Epidermal melanocyte (primary cell): ENCODE data around the gene PLPP2.
"Not testable (repeated sequence)": the region's sequence is repeated elsewhere in the genome, so short reads cannot be mapped to it uniquely, and the experiment has no call there.

Experiments
- DNase-seq: peaks from one replicate; pipeline ENCODE4 v3.0.0; 2011; ENCODE audit warnings: low spot score; ENCODE audit not compliant: insufficient read length

The PLPP2 gene

DNA sequence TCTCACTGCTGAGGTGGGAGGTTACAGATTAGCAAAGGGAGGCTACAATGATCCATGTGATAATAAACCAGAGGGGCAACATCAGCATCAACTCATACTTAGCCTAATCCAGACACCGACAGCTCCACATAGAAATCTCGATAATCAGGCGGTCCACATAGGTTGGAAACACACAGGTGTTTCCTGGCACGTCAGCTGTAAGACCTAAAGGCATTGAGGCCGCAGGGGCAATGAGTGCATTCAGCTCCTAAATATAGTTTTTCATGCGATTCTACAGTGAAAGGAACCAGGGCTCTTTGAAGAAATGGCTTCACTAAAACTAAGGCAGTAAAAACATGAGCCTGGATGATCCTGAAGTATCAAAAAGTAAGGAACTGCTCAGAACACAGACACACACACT is 19.3 kb downstream of the PLPP2 start:
- no peak for DNase-seq

DNA sequence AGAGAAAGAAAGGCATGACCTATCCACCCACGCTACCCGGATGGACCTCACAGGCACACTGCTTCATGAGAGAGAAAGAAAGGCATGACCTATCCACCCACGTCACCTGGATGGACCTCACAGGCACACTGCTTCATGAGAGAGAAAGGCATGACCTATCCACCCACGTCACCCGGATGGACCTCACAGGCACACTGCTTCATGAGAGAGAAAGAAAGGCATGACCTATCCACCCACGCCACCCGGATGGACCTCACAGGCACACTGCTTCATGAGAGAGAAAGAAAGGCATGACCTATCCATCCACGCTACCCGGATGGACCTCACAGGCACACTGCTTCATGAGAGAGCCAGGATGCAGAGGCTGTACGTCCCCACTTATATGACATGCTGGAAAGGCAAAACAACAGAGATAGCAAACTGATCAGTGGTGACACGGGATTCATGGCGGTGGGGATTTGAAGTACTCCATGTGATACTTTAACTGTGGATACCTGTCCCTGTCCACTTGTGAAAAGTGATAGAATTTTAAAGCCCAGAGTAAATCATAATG is 20.4 kb downstream of the PLPP2 start:
- DNase-seq, result not testable (repeated sequence)

DNA sequence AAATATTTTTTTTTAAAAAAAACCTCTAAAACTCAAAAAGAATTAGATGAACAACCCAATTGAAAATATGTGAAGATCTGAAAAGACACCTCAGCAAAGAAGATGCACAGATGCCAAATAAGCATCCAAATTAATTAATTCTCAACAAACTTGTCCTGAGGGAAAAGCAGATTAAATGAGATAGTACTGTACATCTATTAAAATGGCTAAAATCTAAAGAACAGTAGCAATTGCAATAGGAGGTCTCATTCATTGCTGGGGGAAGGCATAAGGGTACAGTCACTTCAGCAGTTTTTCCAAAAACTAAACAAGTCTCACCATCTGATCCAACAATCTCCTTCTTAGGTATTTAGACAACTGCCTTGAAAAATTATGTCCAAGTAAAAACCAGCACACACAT is 22.0 kb downstream of the PLPP2 start:
- DNase-seq, result no peak

DNA sequence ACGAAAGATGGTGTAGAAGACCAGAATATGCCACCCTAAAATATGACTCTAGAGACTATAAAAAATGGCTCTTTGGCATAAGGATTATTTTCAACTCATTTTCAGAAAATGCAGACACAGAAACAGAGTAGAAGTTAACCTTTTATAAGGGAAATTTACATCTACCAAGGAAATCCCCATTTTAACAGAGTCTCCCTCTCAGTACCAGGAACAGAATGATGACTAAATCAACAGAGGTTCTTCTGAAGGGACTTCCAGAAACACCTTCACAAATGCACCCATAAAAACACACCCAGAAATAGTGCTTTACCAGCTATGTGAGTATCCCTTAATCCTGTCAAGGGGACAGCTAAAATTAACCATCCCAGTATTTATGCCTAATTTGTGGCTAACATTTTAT is 29.1 kb downstream of the PLPP2 start:
- DNase-seq, result no peak

DNA sequence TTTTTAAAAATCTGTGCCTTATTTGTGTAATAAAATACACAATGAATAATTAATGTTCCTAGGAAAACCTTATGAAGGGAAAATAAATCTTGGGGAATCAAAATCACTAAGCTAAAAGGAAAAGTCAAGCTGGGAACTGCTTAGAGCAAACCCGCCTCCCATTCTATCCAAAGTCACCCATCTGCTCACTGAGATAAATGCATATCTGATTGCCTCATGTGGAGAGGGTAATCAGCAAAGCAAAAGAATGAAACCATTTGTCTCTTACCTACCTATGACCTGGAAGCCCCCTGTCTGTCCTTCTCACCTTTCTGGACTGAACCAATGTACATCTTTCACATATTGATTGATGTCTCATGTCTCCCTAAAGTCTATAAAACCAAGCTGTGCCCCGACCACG is 34.4 kb downstream of the PLPP2 start:
- DNase-seq, result not testable (repeated sequence)

DNA sequence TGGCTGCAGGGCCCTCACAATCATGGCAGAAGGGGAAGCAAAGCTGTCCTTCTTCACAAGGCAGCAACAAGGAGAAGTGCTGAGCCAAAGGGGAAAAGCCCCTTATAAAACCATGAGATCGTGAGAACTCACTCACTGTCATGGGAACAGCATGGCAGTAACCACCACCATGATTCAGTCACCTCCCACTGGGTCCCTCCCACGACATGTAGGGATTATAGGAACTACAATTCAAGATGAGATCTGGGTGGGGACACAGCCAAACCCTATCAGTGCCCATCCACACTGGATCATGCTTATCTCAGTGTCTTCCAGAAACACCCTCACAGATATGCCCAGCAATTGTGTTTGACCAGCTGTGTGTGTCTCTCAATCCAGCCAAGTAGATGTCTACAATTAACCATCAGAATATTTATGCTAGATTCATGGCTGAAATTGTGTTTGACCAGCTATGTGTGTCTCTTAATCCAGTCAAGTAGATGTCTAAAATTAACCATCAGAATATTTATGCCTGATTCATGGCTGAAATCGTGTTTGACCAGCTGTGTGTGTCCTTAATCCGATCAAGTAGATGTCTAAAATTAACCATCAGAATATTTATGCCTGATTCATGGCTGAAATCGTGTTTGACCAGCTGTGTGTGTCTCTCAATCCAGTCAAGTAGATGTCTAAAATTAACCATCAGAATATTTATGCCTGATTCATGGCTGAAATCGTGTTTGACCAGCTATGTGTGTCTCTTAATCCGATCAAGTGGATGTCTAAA is 38.6 kb downstream of the PLPP2 start:
- not testable (repeated sequence) for DNase-seq

DNA sequence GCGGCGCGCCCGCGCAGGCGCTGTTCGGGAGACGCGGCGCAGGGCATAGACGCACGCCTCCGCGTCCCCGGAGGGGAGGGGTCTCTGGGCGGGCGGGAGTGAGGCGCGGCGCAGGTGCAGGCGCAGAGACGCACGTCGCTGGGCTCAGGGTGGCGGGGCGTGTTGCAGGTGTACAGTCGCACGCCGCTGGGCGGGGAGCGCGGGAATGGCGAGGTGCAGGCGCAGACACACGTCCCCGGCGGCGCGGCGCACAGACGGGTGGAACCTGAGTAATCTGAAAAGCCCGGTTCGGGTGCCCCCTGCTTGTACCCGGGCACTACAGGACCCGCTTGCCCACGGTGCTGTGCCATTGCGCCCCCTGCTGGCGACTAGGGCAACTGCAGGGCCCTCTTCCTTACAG is 44.7 kb downstream of the PLPP2 start:
- DNase-seq, result no peak

DNA sequence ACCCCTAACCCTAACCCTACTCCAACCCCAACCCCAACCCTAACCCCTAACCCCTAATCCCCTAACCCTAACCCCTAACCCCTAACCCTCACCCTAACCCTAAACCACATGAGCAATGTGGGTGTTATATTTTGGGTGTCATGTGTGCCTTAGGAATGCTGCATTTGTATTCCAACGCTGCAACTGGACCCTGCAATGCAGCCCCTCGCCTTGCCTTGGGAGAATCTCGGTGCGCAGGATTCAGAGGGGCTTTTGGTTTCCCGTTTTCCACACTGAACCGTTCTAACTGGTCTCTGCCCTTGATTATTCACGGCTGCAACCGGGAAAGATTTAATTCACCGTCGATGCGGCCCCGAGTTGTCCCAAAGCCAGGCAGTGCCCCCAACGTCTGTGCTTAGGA is 45.3 kb downstream of the PLPP2 start:
- not testable (repeated sequence) for DNase-seq

DNA sequence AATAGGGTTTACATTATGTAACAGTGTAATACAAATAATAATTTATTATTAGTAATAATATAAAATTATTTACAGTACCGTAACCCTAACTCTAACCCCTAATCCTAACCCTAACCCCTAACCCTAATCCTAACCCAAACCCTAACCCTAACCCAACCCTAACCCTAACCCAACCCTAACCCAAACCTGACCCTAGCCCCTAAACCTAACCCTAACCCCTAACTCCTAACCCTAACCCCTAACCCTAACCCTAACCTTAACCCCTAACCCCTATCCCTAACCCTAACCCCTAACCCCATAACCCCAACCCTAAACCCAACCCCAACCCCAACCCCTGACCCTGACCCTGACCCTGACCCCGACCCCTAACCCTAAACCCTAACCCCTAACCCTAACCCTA is 45.7 kb downstream of the PLPP2 start:
- no peak for DNase-seq
